ENCODE data around the gene ANKS1B. TPM values are rescaled to one million over a fixed set of nuclear protein-coding genes. Genes with fewer than 3 reads are reported as not detected.
A peak's percentile ranks its signal among the peaks of the same experiment; 100 is the strongest.
"Not testable (repeated sequence)": the region's sequence is repeated elsewhere in the genome, so short reads cannot be mapped to it uniquely, and the experiment has no call there.

ANKS1B gene
- 9.6 TPM for total RNA-seq

DNA sequence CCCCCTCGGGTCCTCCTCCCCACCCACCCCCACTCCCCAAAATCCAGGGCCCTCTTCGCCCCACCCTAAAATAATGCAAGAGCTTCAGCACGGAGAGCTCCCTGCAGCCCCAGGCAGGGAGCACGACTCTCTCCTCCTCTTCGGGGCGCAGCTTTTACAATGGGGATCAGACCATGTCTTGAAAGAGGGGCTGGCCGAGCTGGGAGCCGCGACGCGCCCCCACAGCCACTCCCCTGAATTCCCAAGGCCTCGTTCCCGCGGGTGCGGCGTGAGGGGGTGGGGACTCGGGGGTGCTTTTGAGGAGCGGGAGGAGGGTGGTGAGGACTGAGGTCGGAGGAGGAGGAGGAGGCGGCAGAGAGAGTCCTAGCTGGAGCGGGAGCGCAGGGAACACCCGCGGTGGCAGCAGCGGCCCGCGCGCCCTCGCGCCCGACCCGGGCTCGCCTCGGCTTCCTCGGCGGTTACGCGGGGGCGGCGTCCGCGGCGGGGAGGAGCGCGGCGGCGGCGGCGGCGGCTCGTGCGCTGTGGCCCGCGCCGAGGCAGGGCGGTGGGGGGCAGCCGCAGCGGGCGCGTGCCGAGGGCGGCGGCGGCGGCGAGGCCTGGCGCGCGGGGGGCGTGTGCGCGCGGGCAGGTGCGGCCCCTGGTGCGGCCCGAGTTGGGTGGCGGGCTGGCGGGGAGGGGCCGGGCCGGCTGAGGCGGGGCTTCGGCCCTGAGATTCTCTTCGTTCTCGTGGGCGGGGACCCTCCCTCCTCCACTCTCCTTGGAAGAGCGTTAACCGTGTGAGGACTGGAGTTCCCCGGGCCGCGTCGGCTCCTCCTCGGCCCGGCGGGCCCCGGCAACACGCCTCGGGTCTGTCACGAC lies at the start of gene ANKS1B:
TSS of gene ANKS1B (minus strand) at position 666 of the 858 bp plus-strand sequence. CDS start 699 bp downstream, outside the sequence.
- DNase-seq (ENCODE audit: low spot score), result peak; percentile 50

DNA sequence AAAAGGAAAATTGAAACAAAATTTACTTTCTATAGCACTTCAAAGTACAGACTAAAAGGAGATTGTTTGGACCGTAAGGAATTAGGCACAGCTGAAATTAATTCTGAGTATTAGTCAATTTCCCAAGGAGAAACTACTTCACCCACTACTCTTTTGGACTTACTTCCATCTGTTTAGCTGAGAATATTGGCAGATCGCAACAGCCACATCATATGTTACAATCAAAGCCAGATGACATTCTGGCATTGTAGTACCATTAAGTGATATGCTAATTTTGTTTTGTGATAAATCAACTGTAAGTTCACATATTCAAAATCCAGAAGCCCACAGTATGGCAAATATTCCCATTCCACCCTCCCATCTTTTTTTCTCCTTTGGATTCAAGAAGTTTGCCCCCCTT lies 47.1 kb upstream of the ANKS1B start:
- DNase-seq (ENCODE audit: low spot score), result no peak

DNA sequence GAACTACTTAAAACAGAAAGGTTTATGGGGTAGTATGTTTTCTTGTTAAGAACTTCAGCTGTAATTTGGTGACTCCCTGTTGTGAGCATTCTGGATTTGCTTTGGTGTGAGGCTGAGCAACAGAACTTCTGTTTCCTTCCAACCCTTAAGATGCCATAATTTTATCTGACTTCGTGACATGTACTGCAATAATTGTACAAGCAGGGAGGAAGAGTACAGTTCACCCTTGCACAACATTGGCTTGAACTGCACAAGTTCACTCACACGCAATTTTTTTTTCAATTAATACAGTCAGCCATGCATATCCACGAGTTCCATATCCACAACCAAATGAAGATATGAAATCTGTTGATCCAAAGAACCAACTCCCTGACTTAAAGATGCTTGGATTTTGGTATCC lies 42.9 kb upstream of the ANKS1B start:
- no peak for DNase-seq (ENCODE audit: low spot score)

DNA sequence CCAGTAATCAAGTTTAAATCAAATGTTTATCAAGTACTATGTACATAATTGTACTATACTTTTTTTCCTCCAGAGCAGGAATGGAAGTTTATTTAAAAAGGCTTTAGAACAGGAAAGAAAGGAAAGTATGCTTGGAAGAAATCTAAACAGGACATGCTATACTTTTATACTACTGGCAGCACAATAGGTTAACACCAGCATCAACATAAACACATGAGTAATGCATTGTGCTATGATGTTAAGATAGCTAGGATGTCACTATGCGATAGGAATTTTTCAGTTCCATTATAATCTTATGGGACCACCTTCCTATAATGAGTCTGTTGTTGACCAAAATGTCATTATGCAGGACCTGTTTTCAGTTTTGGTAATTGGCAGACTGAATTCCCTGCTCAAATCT lies 41.5 kb upstream of the ANKS1B start:
- no peak for DNase-seq (ENCODE audit: low spot score)

DNA sequence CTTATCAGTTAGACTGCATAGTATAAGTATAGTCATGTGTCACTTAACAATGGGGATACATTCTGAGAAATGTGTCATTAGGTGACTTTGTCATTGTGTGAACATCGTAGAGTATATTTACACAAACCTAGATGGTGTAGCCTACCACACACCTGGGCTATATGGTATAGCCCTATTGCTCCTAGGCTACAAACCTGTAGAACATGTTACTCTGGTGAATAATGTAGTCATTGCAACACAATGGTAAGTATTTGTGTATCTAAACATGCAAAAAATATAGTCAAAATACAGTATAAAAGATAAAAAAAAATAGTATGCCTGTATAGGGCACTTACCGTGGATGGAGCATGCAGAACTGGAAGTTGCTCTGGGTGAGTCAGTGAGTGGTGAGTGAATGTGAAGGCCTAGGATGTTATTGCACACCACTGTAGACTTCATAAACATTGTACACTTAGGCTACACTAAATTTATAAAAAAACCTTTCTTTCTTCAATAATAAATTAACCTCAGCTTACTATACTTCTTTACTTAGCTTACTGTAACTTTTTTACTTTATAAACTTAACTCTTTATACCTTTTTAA lies 40.3 kb upstream of the ANKS1B start:
- DNase-seq (ENCODE audit: low spot score), result no peak

DNA sequence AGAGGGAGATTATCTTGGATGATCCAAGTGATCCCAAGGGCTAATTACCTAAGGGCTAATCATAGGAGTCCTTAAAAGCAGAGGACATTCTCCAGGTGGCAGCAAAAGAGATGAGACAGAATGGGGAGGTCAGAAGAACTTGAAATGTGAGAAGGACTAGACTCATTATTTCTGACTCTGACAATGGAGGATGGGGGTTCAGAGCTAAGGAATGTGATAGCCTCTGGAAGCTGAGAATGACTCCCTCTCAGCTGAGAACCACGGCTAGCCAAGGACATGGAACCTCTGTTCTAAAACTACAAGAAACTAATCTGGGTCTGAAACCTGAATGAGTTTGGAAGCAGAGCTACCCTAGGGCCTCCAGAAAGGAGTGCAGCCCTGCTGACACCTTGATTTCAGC lies 35.6 kb upstream of the ANKS1B start:
- DNase-seq (ENCODE audit: low spot score), result no peak

DNA sequence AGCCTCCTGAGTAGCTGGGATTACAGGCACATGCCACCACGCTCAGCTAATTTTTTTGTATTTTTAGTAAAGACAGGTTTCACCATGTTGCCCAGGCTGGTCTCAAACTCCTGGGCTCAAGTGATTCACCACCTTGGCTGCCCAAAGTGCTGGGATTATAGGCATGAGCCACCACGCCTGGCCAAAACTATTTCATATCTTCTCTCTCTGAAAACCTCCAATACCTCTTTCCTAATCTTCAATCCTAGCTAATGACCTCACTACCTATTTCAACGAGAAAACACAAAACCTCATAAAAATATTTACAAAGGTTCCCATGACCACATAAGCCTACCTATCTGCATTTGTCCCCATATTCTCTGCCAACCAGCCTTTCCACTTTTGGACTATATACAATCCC lies 32.3 kb upstream of the ANKS1B start:
- DNase-seq (ENCODE audit: low spot score), result no peak

DNA sequence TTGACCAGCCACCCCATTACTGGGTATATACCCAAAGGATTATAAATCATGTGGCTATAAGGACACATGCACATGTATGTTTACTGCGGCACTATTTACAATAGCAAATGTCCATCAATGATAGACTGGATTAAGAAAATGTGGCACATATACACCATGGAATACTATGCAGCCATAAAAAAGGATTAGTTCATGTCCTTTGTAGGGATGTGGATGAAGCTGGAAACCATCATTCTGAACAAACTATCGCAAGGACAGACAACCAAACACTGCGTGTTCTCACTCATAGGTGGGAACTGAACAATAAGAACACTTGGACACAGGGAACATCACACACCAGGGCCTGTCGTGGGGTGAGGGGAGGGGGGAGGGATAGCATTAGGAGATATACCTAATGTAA lies 31.6 kb upstream of the ANKS1B start:
- DNase-seq (ENCODE audit: low spot score), result not testable (repeated sequence)

DNA sequence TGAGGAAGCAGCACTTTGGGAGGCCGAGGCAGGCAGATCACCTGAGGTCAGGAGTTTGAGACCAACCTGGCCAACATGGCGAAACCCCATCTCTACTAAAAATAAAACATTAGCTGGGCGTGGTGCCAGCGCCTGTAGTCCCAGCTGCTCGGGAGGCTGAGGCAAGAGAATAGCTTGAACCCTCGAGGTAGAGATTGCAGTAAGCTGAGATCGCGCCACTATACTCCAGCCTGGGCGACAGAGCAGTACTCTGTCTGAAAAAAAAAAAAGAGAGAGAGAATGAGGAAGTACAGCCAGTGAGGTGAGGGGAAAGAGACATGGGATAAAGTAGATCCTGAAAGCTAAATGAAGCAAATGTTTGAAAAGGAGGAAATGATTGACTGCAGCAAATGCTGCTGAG lies 21.1 kb upstream of the ANKS1B start:
- not testable (repeated sequence) for DNase-seq (ENCODE audit: low spot score)

DNA sequence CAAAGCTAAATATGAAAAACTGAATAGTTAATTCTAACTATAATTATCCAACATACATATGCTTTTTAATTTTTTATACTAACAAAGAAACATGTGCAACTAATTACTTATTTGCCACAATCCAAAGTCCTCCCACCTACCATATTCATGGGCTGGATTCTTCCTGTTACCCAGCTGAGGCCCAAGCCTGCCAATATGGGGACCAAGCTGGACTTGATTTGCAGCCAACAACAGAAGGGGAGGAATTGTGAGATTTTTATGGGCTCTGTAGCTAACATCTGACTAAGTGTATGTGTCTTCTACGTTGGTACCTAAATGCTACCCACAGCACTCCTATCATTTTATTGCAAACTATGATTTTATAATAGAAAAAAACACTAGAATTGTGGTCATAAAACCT lies 13.1 kb upstream of the ANKS1B start:
- DNase-seq (ENCODE audit: low spot score), result no peak

DNA sequence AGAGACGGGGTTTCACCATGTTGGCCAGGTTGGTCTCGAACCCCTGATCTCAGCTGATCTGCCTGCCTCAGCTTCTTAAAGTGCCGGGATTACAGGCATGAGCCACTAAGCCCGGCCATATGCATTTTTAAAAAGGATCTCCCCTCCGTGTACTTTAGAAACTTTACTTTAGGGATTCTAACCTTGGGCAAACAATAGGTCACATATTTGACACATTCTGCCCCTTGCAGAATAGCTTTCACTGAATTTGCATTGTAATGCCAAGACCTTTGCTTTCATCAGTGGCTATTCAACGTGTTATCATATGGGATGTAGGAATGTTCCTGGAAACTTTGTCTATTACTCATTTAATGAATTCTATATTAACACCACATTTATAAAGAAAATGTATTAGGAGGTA lies 11.4 kb upstream of the ANKS1B start:
- DNase-seq (ENCODE audit: low spot score), result no peak

DNA sequence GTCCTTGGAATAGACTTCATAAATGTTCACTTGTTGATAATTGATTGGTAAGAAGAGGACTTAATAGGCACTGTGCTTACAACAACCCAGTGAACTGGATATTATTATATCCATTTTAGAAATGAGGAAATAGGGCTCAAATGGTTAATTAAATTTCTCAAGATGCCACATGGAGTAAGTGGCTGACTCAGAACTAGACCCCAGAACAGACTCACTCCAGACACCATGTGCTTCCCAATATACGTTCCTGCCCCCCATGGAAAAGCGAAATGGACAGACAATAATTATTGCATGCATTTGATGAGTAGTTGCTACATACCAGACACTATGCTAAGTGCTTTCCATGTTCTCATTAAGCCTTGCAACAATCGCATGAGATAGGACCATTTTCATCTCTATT lies 895 bp upstream of the ANKS1B start:
- no peak for DNase-seq (ENCODE audit: low spot score)

DNA sequence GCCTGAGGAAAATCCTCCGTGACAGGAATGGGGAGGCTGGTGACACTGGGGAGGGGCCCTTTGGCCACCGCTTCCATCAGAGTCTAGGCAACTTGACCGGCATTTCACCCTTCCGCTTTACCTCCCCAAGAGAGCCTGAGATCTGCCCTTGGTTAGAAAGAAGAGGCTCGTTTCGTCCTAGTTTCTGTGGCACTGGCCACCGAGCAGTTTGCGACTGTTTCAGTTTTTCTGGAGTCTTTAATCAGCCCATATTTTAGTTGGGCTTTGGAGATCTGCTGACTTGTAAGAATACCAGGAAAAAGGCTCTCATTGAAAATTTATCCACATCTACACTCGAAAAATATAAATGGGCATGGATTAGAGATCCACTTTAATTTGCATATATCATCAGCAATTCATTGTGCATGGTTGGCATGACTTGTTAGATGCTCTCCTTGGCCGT lies 414 bp upstream of the ANKS1B start:
- no peak for DNase-seq (ENCODE audit: low spot score)

DNA sequence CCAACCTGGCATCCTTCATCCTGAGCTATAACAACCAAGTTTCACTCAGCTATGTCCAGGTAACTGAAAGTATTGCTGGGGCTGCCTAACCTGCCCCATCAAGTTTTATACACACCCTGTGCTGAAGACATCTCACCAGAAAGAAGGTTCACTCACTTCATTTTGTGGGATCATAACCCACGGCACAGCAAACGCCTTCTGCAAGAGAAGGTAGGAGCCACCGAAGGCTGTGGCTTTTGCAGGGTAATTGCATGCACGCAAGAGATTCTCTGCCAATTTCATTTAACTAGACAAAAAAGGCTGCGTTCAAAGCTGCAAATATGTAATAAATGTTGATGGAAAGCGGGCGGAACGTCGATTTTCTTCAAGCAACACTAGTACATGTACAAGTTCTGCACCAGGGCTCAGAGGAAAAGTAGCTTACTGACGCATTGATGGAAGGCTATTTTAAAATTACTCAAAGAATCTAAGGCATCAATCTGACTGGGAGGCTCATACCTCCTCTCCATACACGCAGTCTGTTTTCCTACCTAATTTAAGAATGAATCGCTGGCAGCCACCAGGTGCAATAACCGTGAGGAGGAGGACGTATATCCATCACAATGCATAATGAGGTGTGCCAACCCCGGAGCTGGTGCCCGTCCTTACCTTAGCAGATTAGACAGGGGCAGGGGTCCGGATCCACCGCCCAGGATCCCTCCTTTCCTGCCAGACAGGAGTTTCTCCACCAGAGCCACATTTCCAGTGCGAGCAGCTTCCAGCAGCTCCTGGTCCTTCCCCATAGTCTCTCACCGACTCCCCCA lies 1.1 kb downstream of the ANKS1B start:
- DNase-seq (ENCODE audit: low spot score), result no peak

DNA sequence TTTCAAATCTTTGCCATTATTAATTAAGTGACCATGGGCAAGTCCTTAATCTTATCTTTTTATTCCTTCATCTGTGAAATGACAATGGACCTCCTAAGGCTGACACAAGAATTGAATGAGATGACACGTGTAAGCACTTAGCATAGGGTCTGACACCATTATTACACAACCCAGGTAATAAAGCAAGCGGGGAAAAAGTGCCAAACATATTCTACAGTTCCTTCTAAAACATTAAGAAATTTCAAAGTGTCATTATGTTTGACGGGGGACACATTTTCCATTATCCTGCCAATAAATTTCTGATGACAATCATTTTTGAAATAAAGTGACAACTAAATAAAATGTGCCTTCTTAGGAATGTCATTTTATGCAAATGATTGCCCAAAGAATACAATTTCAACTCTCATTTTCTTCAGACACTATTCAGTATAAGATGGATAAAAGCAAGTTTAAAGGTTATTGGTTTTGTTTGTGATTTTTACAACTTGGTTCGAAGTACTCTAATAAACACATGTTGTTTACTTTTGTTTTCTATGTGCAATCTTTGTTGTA lies 3.0 kb downstream of the ANKS1B start:
- no peak for DNase-seq (ENCODE audit: low spot score)

DNA sequence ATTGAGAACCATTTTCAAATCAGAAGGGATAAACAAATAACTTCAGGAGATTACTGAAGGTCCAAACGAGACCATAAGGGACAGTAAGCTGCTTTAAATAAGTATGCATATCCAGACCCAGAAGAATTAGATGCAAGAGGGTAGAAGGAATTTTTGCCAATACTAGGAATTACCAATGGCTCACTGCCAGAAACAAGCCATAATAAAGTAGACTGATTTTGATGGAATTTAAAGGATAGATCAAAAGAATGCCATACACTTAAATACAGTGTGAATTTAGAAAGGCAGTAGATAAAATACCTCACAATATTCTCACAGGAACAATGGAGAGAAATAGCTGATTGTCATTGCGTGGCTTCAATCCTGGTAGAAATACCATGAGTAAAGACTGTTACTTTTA lies 5.3 kb downstream of the ANKS1B start:
- no peak for DNase-seq (ENCODE audit: low spot score)

DNA sequence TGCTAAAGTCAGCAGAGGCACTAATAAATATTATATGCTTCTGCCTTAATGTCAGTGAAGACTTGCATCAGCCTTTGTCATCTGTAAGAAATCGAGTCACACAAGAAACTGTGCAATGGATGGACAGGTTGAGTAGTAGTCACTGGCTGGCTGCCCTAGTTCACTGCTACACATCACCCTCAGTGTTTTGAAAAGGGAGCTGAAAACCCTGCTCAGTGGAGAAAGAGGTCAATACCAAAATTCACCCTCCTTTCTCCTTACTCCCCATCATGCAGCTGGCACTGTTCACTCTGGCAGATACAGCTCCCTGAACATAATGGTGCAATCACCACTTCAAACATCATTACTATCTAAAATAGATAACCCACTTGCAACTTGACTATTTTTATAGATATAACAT lies 6.6 kb downstream of the ANKS1B start:
- DNase-seq (ENCODE audit: low spot score), result no peak

DNA sequence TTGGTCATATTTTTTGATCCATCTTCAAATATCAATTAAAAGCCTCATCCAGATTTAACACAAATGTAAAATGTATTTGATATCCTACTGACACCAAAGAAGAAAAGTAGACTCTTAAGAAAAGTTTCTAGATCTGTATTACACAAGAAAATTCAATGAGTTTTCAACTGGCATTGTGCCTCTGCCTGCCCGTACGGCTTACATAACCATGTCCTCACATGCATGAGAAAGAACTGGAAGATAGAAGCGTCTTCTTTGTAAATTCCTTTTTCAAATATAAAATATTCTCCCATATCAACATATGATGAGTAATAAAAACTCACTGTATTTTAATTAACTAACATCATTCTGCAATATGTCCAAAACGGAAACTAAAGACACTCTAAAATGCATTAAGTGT lies 7.2 kb downstream of the ANKS1B start:
- no peak for DNase-seq (ENCODE audit: low spot score)

DNA sequence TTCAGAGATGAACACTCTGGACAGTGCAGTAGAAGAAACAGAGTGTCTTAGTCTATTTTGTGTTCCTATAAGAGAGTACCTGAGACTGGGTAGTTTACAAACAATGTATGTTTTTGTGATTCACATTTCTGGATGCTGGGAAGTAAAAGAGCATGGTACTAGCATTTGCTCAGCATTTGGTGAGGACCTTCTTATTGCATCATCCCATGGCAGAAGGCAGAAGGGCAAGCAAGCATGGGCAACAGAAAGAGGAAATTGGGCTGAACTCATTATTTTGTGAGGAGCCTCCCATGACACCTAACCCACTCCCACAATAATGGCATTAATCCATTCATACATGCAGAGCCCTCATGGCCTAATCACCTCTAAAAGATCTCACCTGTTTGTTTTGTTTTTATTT lies 8.0 kb downstream of the ANKS1B start:
- no peak for DNase-seq (ENCODE audit: low spot score)

DNA sequence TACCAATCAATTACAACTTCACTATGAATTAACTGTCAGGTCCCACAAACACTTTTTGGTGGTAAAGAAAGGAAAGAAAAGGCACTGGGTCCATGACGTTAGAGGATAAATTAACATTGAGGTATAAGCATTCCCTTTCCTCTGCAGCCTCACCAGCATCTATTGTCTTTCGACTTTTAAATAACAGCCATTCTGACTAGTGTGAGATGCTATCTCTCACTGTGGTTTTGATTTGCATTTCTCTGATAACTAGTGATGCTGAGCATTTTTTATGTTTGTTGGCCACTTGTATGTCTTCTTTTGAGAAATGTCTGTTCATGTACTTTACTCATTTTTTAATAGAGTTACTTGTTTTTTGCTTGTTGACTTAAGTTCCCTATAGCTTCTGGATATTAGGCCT lies 9.4 kb downstream of the ANKS1B start:
- no peak for DNase-seq (ENCODE audit: low spot score)

DNA sequence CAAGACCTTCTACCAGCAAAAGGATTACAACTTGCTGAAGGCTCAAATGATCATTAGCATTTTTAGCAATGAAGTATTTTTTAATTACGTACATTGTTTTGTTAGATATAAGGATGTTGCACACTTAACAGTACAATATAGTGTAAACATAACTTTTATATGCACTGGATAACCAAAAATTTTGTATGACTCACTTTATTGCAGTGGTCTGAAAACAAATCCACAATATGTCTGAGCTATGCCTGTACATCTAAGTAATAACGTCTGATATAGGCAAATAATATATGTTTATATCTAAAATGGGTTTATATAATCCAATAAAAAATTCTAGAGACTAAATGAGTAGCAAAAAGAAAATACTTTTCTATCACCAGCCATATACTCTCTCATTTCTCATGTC lies 10.6 kb downstream of the ANKS1B start:
- DNase-seq (ENCODE audit: low spot score), result no peak

DNA sequence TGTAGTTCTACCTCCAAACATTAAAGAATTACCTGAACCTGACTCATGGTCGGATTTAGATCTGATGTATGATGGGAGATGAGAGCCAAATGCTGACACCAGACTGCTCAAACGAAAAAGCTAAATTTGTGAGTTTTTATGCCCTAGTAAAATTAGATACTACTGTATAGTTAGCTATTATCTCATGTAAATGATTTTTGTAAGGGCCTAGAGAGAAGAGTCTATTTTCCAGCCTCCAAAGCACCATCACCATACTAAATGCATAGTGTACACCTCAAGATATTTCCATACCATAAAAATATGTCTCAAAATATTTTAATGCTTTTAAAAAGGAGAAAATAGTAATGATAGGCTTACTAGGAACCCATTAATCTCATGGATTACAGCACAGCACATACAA lies 18.3 kb downstream of the ANKS1B start:
- DNase-seq (ENCODE audit: low spot score), result no peak

Measured in ureter (tissue), 1 donor.